Chondrocyte (in vitro differentiated cells): ENCODE results near the gene NRP1. TPM values are rescaled to one million over a fixed set of nuclear protein-coding genes. Genes with fewer than 3 reads are reported as not detected.

Experiments
- DNase-seq: peaks from one replicate; pipeline ENCODE4 v3.0.0; 2021; ENCODE audit warnings: mixed read lengths, low spot score
- H3K27ac Mint-ChIP-seq: one replicate; pipeline ENCODE4 v1.8.0; 2021; ENCODE audit warnings: mild to moderate bottlenecking, moderate library complexity, mixed read lengths; ENCODE audit not compliant: unreplicated experiment
- H3K27me3 Mint-ChIP-seq: 2 replicates; pipeline ENCODE4 v1.8.0; 2021; ENCODE audit warnings: low read depth, mixed read lengths
- H3K36me3 Mint-ChIP-seq: 2 replicates; pipeline ENCODE4 v1.8.0; 2021; ENCODE audit warnings: low read depth, mixed read lengths
- H3K4me1 Mint-ChIP-seq: 2 replicates; pipeline ENCODE4 v1.8.0; 2021; ENCODE audit warnings: low read depth, mild to moderate bottlenecking, mixed read lengths
- H3K4me3 Mint-ChIP-seq: one replicate; pipeline ENCODE4 v1.8.0; 2021; ENCODE audit warnings: mild to moderate bottlenecking, moderate library complexity, mixed read lengths; ENCODE audit not compliant: unreplicated experiment
- H3K9me3 Mint-ChIP-seq: 2 replicates; pipeline ENCODE4 v1.8.0; 2021; ENCODE audit warnings: low read depth, mixed read lengths
- CTCF ChIP-seq: fragments of 200-600 bp; sonication (generic); IDR thresholded peaks from 2 replicates; pipeline ENCODE4 v1.5.0; 2021; ENCODE audit warnings: antibody characterized with exemption, mild to moderate bottlenecking, moderate library complexity
- total RNA-seq: library from RNA; stranded (reverse); gene quantifications from 3 replicates; pipeline ENCODE4 v1.2.1, GENCODE V29; 2021

The NRP1 gene
- total RNA-seq, 1 donor from 2014 or later: 122 TPM

DNA sequence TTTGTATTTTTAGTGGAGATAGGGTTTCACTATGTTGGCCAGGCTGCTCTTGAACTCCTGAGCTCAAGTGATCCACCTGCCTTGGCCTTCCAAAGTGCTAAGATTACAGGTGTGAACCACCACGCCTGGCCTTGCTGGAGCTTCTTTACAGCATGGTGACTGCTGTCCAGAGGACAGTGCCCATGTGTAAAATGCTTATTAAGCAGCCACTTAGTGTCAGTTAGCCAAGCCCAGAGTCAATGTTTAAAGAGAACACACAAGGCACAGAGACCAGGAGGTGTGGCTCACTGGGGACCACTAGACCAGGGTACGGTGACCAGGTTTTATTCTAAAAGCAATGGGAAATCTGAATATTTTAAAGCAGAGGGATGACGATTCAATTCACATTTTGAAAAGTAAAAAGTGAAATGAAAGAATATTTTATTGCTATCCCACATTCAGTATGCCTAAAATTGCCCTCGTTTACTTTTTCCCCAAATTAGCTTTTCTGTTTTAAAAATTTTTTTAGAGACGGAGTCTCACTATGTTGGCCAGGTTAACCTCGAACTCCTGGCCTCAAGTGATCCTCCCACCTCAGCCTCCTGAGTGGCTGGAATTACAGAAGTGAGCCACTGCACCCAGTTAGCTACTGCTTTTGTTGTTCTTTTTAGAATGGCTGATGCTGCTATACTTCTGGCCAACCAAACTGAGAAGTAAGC, 172.8 kb downstream of the NRP1 start:
- no peaks in the 10 kb centered on the region for H3K36me3 Mint-ChIP-seq
- H3K27me3 Mint-ChIP-seq: no peaks in the 10 kb centered on the region
- peaks cover 31% of the 10 kb centered on the region for H3K4me1 Mint-ChIP-seq

DNA sequence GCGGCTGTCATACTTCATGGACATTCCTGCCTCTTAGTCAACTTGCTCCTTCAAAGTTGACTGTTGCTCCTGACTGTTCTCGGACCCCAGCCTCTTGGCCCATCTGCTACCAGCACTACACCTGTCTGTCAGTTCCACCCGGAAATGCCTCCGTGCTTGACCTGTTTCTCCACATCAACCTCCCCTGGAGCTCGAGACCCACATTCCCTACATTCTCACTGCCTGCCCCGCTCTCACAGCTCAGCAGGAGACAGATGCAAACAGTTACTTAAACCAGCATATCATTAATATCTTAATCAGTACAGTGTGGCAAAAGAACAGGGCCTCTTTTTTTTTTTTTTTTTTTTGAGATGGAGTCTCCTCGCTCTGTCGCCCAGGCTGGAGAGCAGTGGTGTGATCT, 174.3 kb downstream of the NRP1 start:
- no peak overlapping the region for H3K4me3 Mint-ChIP-seq
- no peak for TF ChIP-seq CTCF
- H3K27ac Mint-ChIP-seq: no peak overlapping the region
- no peaks in the 10 kb centered on the region for H3K36me3 Mint-ChIP-seq
- no peaks in the 10 kb centered on the region for H3K9me3 Mint-ChIP-seq
- H3K4me1 Mint-ChIP-seq: peaks cover 34% of the 10 kb centered on the region
- no peak for DNase-seq
- no peaks in the 10 kb centered on the region for H3K27me3 Mint-ChIP-seq

More for the DNA sequence above, 172.8 kb downstream of the NRP1 start:
- no peak for DNase-seq
- Mint-ChIP-seq H3K4me3 (no peak overlapping the region), H3K9me3 (peaks cover 5% of the 10 kb centered on the region), H3K27ac (no peak overlapping the region)
- TF ChIP-seq CTCF: no peak

- no peaks in the 10 kb centered on the region for H3K27me3 Mint-ChIP-seq
- H3K4me1 Mint-ChIP-seq: peaks cover 29% of the 10 kb centered on the region
- H3K36me3 Mint-ChIP-seq: peaks cover 3% of the 10 kb centered on the region
- H3K9me3 Mint-ChIP-seq: no peaks in the 10 kb centered on the region
- no peak overlapping the region for H3K27ac Mint-ChIP-seq
- H3K4me3 Mint-ChIP-seq: no peak overlapping the region
- no peak for TF ChIP-seq CTCF
- DNase-seq: no peak
Observed at GRCh38 chr10:33157103-33157502, 177.4 kb downstream of the NRP1 start.

DNA sequence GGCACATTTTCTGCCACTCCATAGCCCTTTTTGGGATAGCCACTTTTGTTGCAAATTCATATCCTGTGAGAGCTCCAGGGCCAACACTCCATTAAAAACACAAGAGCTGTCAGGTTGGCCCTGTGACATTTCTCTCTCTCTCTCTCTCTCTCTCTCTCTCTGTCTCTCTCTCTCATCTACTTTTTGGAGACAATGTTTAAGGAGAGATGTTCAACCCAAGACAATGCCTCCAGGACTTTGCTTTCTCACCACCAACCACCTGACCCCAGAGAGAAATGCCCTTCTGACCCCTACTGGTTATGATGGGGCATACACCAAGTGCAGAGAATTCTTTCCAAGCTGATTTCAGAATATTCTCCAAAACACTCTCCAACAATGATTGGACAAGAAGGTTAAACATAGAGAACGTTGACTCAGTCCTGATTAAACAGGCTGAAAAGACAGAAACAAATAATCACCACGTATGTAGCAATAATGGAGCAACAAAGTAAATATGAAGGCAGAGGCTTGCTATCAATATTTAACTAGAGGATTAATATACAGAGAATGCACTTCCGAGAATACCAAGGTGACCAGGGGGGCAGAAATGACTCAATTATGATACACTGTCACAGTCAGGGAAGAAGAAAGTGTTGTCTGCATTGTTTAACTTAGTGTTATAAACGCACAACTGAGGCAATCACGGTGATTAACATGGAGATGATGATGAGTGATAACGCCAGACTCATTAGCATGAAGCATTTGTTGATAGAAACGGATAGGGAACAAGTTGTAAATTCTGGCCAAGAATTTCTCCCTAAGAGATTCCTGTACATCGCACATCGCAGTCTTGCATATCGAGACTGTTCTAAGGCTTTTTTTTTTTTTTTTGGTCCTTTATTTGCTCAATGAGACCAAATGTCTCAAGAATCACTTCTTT, 178.5 kb downstream of the NRP1 start:
- Mint-ChIP-seq H3K4me3 (no peak overlapping the region), H3K27ac (no peak overlapping the region), H3K27me3 (no peaks in the 10 kb centered on the region), H3K9me3 (no peaks in the 10 kb centered on the region), H3K4me1 (peaks cover 29% of the 10 kb centered on the region), H3K36me3 (peaks cover 3% of the 10 kb centered on the region)
- DNase-seq: no peak
- peak; percentile 67 for TF ChIP-seq CTCF

DNA sequence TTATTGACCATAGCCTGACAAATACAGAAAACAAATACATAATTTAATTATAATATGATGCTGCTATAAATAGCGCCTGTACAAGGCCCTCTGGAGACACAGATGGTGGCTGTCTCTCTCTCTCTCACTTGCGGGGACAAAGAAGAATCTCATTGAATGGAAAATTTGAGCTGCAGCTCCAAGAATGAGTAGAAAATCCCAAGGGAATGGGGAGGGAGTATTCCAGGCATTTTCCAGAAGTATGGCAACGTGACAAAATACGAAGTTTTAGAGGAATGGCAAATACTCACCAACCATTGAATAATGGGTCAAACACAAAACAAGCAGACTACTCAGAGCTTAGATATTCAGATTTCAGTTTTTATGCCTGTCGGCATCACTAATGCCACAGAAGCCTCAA, 179.9 kb downstream of the NRP1 start:
- H3K27me3 Mint-ChIP-seq: no peaks in the 10 kb centered on the region
- no peak for TF ChIP-seq CTCF
- H3K4me1 Mint-ChIP-seq: peaks cover 30% of the 10 kb centered on the region
- no peak overlapping the region for H3K4me3 Mint-ChIP-seq
- no peaks in the 10 kb centered on the region for H3K9me3 Mint-ChIP-seq
- H3K36me3 Mint-ChIP-seq: peaks cover 3% of the 10 kb centered on the region
- DNase-seq: no peak
- no peak overlapping the region for H3K27ac Mint-ChIP-seq
